Large intestine (tissue), 3 donors: ENCODE results near the gene ZNF587B. TPM values are rescaled to one million over a fixed set of nuclear protein-coding genes. Genes with fewer than 3 reads are reported as not detected.
"Not testable (repeated sequence)": the region's sequence is repeated elsewhere in the genome, so short reads cannot be mapped to it uniquely, and the experiment has no call there.

Experiments used
- DNase-seq, 2 donors: peaks; one replicate each; pipeline versions ENCODE4 v3.0.0 to v3.0.0-alpha.2; 2013
- H3K27ac ChIP-seq: one replicate; pipeline ENCODE4 v1.5.1; 2013; ENCODE audit warnings: low read length
- H3K27me3 ChIP-seq: 2 replicates; pipeline ENCODE4 v1.6.1; 2013; ENCODE audit warnings: low read length; ENCODE audit not compliant: control insufficient read depth, insufficient read depth
- H3K36me3 ChIP-seq: 2 replicates; pipeline ENCODE4 v1.6.1; 2013; ENCODE audit warnings: low read length; ENCODE audit not compliant: control insufficient read depth, insufficient read depth
- H3K4me1 ChIP-seq: one replicate; pipeline ENCODE4 v1.6.1; 2013; ENCODE audit warnings: low read length; ENCODE audit not compliant: control insufficient read depth, insufficient read depth
- H3K4me3 ChIP-seq: one replicate; pipeline ENCODE4 v1.5.1; 2013; ENCODE audit warnings: low read length
- H3K9me3 ChIP-seq: one replicate; pipeline ENCODE4 v1.6.1; 2013; ENCODE audit warnings: mild to moderate bottlenecking, low read depth, low read length, moderate library complexity; ENCODE audit not compliant: control insufficient read depth
- WGBS: methylation state at CpG from one replicate; pipeline ENCODE4 v1.1.5; 2013; ENCODE audit warnings: low lambda C conversion rate; ENCODE audit not compliant: insufficient coverage; 5-methylcytosine and 5-hydroxymethylcytosine counted together
- polyA plus RNA-seq: library from polyadenylated mRNA; unstranded; fragments of 120-200 nt; gene quantifications from one replicate; pipeline ENCODE4 v1.2.1, GENCODE V29; 2013

Gene ZNF587B
- polyA plus RNA-seq, 1 donor, result 21.3 TPM

GRCh38 chr19:57841122-57841763 lies 11.1 kb downstream of the ZNF587B start:
- Histone ChIP-seq H3K36me3 (peaks cover 38% of the 10 kb centered on the region), H3K9me3 (no peaks in the 10 kb centered on the region), H3K4me3 (no peak overlapping the region), H3K27ac (no peak overlapping the region), H3K27me3 (no peaks in the 10 kb centered on the region), H3K4me1 (no peaks in the 10 kb centered on the region)
- 76% methylated on average over 2 of the region's 6 CpGs for WGBS
- no peak for DNase-seq

DNA sequence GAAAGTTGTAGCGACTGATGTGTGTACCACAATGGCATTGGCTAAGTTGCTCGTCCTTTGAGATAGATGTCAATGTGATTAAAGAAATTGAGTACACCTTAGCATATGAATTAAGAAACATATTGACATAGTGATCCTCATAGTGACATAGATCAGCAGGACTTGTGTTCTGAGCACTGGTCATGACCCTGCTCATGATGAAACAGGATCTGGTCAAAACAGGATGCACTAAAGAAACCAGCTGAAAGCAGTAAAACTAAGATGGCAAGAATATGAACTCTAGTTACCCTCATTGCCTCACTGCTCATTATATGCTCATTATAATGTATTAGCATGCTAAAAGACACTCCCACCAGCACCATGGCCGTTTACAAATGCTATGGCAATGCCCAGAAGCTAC lies 17.1 kb downstream of the ZNF587B start:
- not testable (repeated sequence) for H3K27ac ChIP-seq, H3K9me3 ChIP-seq, DNase-seq, H3K4me3 ChIP-seq, H3K27me3 ChIP-seq
- no CpG with 5 or more reads among the region's 3 CpGs for WGBS
- Histone ChIP-seq H3K36me3 (peaks cover 22% of the 10 kb centered on the region), H3K4me1 (peaks cover 11% of the 10 kb centered on the region)

- Histone ChIP-seq H3K4me3 (peak overlapping the region; percentile 86), H3K4me1 (peaks cover 11% of the 10 kb centered on the region)
- not testable (repeated sequence) for H3K9me3 ChIP-seq
These were observed 19.1 kb downstream of the ZNF587B start for GRCh38 chr19:57849162-57849665.

DNA sequence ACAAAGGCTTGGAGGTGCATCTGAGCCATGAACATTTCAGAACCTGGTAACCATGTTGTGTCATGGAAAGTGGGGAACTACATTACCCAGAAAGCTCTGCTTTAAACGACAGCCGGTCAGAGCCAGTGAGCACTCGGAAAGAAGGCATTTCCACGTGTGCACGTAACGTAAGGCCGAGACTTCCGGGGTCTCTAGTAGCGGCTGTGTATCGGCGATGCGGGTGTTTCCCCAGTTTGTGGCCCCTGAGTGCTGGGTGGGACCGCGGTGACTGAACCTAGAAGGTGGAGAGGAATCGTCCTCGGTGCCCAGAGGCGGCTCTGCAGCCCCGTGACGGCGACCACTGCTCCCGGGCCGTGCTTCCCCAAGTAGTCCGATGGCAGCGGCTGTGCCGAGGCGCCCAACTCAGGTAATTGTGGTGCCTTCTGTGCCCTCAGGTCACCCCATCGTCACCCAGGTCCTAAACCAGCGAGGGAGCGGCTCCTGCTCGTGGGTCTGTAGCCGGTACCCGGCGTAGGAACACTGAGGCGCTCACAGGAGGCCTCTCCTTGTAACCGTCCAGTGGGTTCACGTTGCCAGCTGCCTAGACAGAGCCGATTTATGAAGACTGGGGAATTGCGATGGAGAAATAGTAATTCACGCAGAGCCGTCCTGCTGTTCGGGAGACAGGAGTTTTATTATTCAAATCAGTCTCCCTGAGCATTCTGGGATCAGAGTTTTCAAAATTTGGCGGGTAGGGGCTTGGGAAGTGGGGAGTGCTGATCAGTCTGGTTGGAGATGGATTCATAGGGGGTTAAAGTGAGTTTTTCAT lies 19.8 kb downstream of the ZNF587B start, which contains the start of gene ZNF587:
Gene ZNF587 (plus strand): TSS at position 194 of the 808 bp plus-strand sequence. CDS start 180 bp downstream, at position 374.
- not testable (repeated sequence) for H3K27me3 ChIP-seq, H3K9me3 ChIP-seq
- DNase-seq, result peak; percentile 80 to 88
- H3K4me3 ChIP-seq, result peak within 1 kb of the TSS; percentile 86
- H3K27ac ChIP-seq, result peak within 1 kb of the TSS; percentile 87
- WGBS, result no CpG with 5 or more reads among the region's 42 CpGs
- H3K4me1 ChIP-seq, result peaks cover 11% of the 10 kb centered on the region
- peaks cover 25% of the 10 kb centered on the region for H3K36me3 ChIP-seq

More at GRCh38 chr19:57849162-57849665, 19.1 kb downstream of the ZNF587B start:
- not testable (repeated sequence) for H3K27me3 ChIP-seq, DNase-seq
- H3K36me3 ChIP-seq, result peaks cover 24% of the 10 kb centered on the region
- no CpG with 5 or more reads among the region's 2 CpGs for WGBS
- H3K27ac ChIP-seq, result peak overlapping the region; percentile 87

- peak overlapping the region; percentile 86 for H3K4me3 ChIP-seq
- no CpG with 5 or more reads among the region's 11 CpGs for WGBS
- peaks cover 11% of the 10 kb centered on the region for H3K4me1 ChIP-seq
- peaks cover 16% of the 10 kb centered on the region for H3K9me3 ChIP-seq
- DNase-seq, result peak; percentile 89 to 96
- H3K36me3 ChIP-seq, result peaks cover 31% of the 10 kb centered on the region
- no peaks in the 10 kb centered on the region for H3K27me3 ChIP-seq
- H3K27ac ChIP-seq, result peak overlapping the region; percentile 87
These were observed 20.5 kb downstream of the ZNF587B start for GRCh38 chr19:57850553-57851017.

DNA sequence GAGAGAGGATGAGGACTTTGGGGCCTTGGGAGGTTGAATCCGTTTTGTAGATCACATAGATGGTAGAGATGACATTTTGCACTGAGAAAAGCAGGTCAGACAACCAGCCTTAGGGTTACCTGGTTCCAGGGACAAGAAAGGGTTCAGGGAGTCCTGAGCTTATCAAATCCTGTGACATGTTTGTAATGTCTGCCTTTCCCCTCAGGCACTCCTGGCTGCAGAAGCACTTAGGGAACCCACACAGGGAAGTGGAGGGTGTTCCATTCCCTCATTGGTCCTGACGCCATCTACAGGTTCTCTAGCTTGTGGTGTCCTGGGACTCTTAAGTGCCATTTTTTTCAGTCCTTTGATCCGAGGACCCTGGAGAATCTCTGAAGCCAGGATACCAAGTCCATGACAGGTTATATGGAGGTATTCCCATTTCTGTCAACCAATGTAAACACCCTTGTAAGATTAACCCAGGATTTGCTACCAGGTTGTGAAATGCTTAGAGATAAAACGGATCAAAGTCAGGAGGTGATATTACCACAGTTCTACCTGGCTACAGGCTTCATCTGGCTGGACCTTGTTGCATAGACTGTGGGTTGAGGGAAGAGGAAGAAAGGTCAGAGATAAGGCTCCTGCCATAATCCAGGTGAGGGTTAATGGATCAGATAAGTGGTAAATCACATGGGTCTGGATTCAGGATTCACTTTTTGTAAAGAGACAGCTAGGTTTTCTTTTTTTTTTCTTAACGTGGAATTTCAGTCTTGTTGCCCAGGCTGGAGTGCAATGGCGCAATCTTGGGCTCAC lies 21.9 kb downstream of the ZNF587B start:
- Histone ChIP-seq H3K36me3 (peaks cover 36% of the 10 kb centered on the region), H3K27ac (peak overlapping the region; percentile 87), H3K4me1 (peaks cover 11% of the 10 kb centered on the region), H3K9me3 (peaks cover 16% of the 10 kb centered on the region)
- WGBS, result no CpG with 5 or more reads among the region's 6 CpGs
- not testable (repeated sequence) for H3K4me3 ChIP-seq, H3K27me3 ChIP-seq
- peak; percentile 55 to 78 for DNase-seq

- DNase-seq, H3K27me3 ChIP-seq, H3K27ac ChIP-seq, H3K4me3 ChIP-seq: not testable (repeated sequence)
- no CpG with 5 or more reads among the region's 2 CpGs for WGBS
- H3K4me1 ChIP-seq, result peaks cover 11% of the 10 kb centered on the region
- peaks cover 49% of the 10 kb centered on the region for H3K36me3 ChIP-seq
- peaks cover 22% of the 10 kb centered on the region for H3K9me3 ChIP-seq
These were observed 24.0 kb downstream of the ZNF587B start for GRCh38 chr19:57854117-57854516.

DNA sequence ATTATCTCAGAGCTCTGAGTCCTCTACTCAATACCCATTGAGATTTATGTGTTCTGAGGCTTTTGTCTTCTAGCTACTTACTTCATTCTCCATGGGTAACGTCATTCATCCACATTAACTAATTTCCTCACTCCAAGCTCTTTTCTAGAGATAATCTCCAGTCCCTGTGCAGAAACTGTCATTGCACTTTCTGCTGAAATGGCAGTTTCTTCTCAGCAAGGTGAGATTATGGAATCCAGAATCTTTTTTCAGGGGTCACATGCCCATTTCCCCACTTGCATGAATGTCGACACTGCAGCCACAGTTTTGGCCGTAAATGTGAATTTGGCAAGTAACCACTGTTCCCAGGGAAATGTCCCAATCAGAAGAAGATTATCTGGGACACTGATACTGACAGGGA lies 32.3 kb downstream of the ZNF587B start:
- not testable (repeated sequence) for H3K27me3 ChIP-seq, DNase-seq, H3K4me1 ChIP-seq, H3K27ac ChIP-seq, H3K4me3 ChIP-seq
- no CpG with 5 or more reads among the region's 3 CpGs for WGBS
- Histone ChIP-seq H3K9me3 (peaks cover 34% of the 10 kb centered on the region), H3K36me3 (peaks cover 77% of the 10 kb centered on the region)

- no peak overlapping the region for H3K4me3 ChIP-seq
- no peak for DNase-seq
- no peaks in the 10 kb centered on the region for H3K4me1 ChIP-seq
- peaks cover 61% of the 10 kb centered on the region for H3K9me3 ChIP-seq
- no peak overlapping the region for H3K27ac ChIP-seq
- H3K36me3 ChIP-seq, result peaks cover 47% of the 10 kb centered on the region
- no peaks in the 10 kb centered on the region for H3K27me3 ChIP-seq
- WGBS, result 80% methylated on average over 1 of the region's 7 CpGs
These were observed 37.9 kb downstream of the ZNF587B start for GRCh38 chr19:57867868-57868492.
